Common myeloid progenitor, CD34-positive (primary cell): Measurements from ENCODE around the gene PCCB.
"Not testable (repeated sequence)": the region's sequence is repeated elsewhere in the genome, so short reads cannot be mapped to it uniquely, and the experiment has no call there.

Experiments
- CTCF ChIA-PET: fragments of 350-600 bp; sonication (Branson Sonifier 250); formaldehyde crosslinking; loops from one replicate; lab custom pipeline; 2021; ENCODE audit warnings: antibody characterized with exemption; lab: Charles Lee
- POLR2A ChIA-PET: fragments of 350-600 bp; sonication (Branson Sonifier 250); formaldehyde crosslinking; loops from one replicate; lab custom pipeline; 2021; ENCODE audit warnings: antibody characterized with exemption; lab: Charles Lee
- DNase-seq, 3 donors: peaks; one replicate each; pipeline versions ENCODE4 v3.0.0 to v3.0.0-alpha.2; 2013
- H3K27ac ChIP-seq, 2 experiments: 1 replicate in 1 of 2; 2 replicates in 1 of 2; pipeline ENCODE4 v1.7.0; 2013; ENCODE audit warnings: inconsistent platforms in 2 of 2, low read length in 2 of 2, mild to moderate bottlenecking in 2 of 2, low read depth in 1 of 2, moderate library complexity in 1 of 2; ENCODE audit not compliant: severe bottlenecking in 2 of 2, insufficient read depth in 1 of 2, poor library complexity in 1 of 2
- H3K27me3 ChIP-seq, 5 experiments: replicated peaks in 2 of 5; 1 replicate in 3 of 5; 2 replicates in 2 of 5; pipeline versions ENCODE4 v1.6.1 to v1.7.0; 2013; ENCODE audit warnings: low read length in 4 of 5, mild to moderate bottlenecking in 2 of 5, moderate library complexity in 2 of 5, inconsistent platforms in 1 of 5; ENCODE audit not compliant: insufficient read depth in 5 of 5, control insufficient read depth in 4 of 5
- H3K36me3 ChIP-seq, 4 experiments: 1 replicate in 2 of 4; 2 replicates in 2 of 4; pipeline versions ENCODE4 v1.6.1 to v1.7.0; 2013; ENCODE audit warnings: low read length in 3 of 4, control low read depth in 1 of 4, mild to moderate bottlenecking in 1 of 4; ENCODE audit not compliant: control insufficient read depth in 4 of 4, insufficient read depth in 4 of 4
- H3K4me1 ChIP-seq, 4 experiments: 1 replicate in 3 of 4; 2 replicates in 1 of 4; pipeline versions ENCODE4 v1.6.1 to v1.7.1; 2013; ENCODE audit warnings: low read length in 3 of 4, mild to moderate bottlenecking in 3 of 4, control low read depth in 1 of 4, inconsistent platforms in 1 of 4, moderate library complexity in 1 of 4; ENCODE audit not compliant: control insufficient read depth in 4 of 4, insufficient read depth in 4 of 4; ENCODE audit errors: control extremely low read depth in 1 of 4
- H3K4me3 ChIP-seq, 7 experiments: 1 replicate in 4 of 7; 2 replicates in 3 of 7; pipeline versions ENCODE4 v1.5.1 to v1.7.0; 2013; ENCODE audit warnings: mild to moderate bottlenecking in 7 of 7, low read length in 6 of 7, moderate library complexity in 6 of 7, inconsistent platforms in 2 of 7, low read depth in 2 of 7, control low read depth in 1 of 7; ENCODE audit not compliant: insufficient read depth in 4 of 7, control insufficient read depth in 1 of 7; ENCODE audit errors: extremely low read depth in 1 of 7
- H3K9me3 ChIP-seq, 5 experiments: 1 replicate in 4 of 5; 2 replicates in 1 of 5; pipeline versions ENCODE4 v1.6.1 to v1.7.1; 2013; ENCODE audit warnings: low read length in 4 of 5, mild to moderate bottlenecking in 2 of 5, inconsistent platforms in 1 of 5, low read depth in 1 of 5, moderate library complexity in 1 of 5; ENCODE audit not compliant: control insufficient read depth in 4 of 5, insufficient read depth in 2 of 5; ENCODE audit errors: control extremely low read depth in 1 of 5
- WGBS: methylation state at CpG from one replicate; pipeline ENCODE4 v1.1.5; 2013; ENCODE audit not compliant: insufficient coverage; 5-methylcytosine and 5-hydroxymethylcytosine counted together

The PCCB gene

GRCh38 chr3:136261826-136262225 lies 11.7 kb downstream of the PCCB start:
- no peak overlapping the region for H3K27ac ChIP-seq

GRCh38 chr3:136262559-136262958 lies 12.4 kb downstream of the PCCB start:
- peaks cover 6 to 70% (median 42%) of the 10 kb centered on the region in 4 experiments for H3K36me3 ChIP-seq
- no peak overlapping the region for H3K27ac ChIP-seq
- WGBS = no CpG with 5 or more reads among the region's 2 CpGs
- H3K27me3 ChIP-seq = no peaks in the 10 kb centered on the region
- no peak overlapping the region for H3K4me3 ChIP-seq
- ChIA-PET CTCF (no interaction called here), POLR2A (no interaction called here)
- DNase-seq = no peak
- H3K9me3 ChIP-seq = no peaks in the 10 kb centered on the region
- no peaks in the 10 kb centered on the region for H3K4me1 ChIP-seq

More at GRCh38 chr3:136261826-136262225, 11.7 kb downstream of the PCCB start:
- Histone ChIP-seq H3K9me3 (no peaks in the 10 kb centered on the region), H3K4me1 (no peaks in the 10 kb centered on the region), H3K27me3 (no peaks in the 10 kb centered on the region), H3K4me3 (no peak overlapping the region), H3K36me3 (peaks cover 6 to 69% (median 48%) of the 10 kb centered on the region in 4 experiments)
- POLR2A ChIA-PET = no interaction called here
- DNase-seq = no peak
- 100% methylated on average over 3 of the region's 5 CpGs for WGBS
- CTCF ChIA-PET = no interaction called here

GRCh38 chr3:136263251-136263650 lies 13.1 kb downstream of the PCCB start:
- Histone ChIP-seq H3K27ac (no peak overlapping the region), H3K9me3 (no peaks in the 10 kb centered on the region), H3K36me3 (peaks cover 6 to 65% (median 39%) of the 10 kb centered on the region in 4 experiments), H3K27me3 (no peaks in the 10 kb centered on the region), H3K4me1 (no peaks in the 10 kb centered on the region), H3K4me3 (no peak overlapping the region)
- DNase-seq = no peak
- WGBS = 100% methylated on average over 6 of the region's 7 CpGs
- CTCF ChIA-PET = no interaction called here
- POLR2A ChIA-PET = no interaction called here

- ChIA-PET CTCF (interaction anchor here (0.8 kb wide), 1 partner anchor 21 kb away, joined by 4 read pairs; no protein-coding TSS in a partner anchor), POLR2A (interaction anchor here (0.7 kb wide), 1 partner anchor 556 kb away, joined by 3 read pairs; no protein-coding TSS in a partner anchor)
- not testable (repeated sequence) for H3K4me1 ChIP-seq, H3K9me3 ChIP-seq, DNase-seq, H3K4me3 ChIP-seq, H3K27me3 ChIP-seq, H3K27ac ChIP-seq
- 100% methylated on average over 2 of the region's 6 CpGs for WGBS
- peaks cover 4 to 56% (median 23%) of the 10 kb centered on the region in 4 experiments for H3K36me3 ChIP-seq
Measured at GRCh38 chr3:136266468-136267125, 16.5 kb downstream of the PCCB start.

GRCh38 chr3:136267235-136267634 lies 17.1 kb downstream of the PCCB start:
- ChIA-PET POLR2A (interaction anchor here (0.7 kb wide), 1 partner anchor 555 kb away, joined by 3 read pairs; no protein-coding TSS in a partner anchor), CTCF (interaction anchor here (0.8 kb wide), 1 partner anchor 20 kb away, joined by 4 read pairs; no protein-coding TSS in a partner anchor)
- H3K27me3 ChIP-seq = no peaks in the 10 kb centered on the region
- H3K36me3 ChIP-seq = peaks cover 4 to 49% (median 17%) of the 10 kb centered on the region in 4 experiments
- no peak overlapping the region for H3K27ac ChIP-seq
- H3K4me3 ChIP-seq = no peak overlapping the region
- DNase-seq = no peak
- H3K4me1 ChIP-seq = no peaks in the 10 kb centered on the region
- H3K9me3 ChIP-seq = no peaks in the 10 kb centered on the region
- 100% methylated on average over 5 of the region's 6 CpGs for WGBS

GRCh38 chr3:136270179-136270578 lies 20.0 kb downstream of the PCCB start:
- DNase-seq = no peak
- H3K4me3 ChIP-seq = no peak overlapping the region
- H3K4me1 ChIP-seq = no peaks in the 10 kb centered on the region
- ChIA-PET CTCF (no interaction called here), POLR2A (no interaction called here)
- 96% methylated on average over 5 of the region's 5 CpGs for WGBS
- no peak overlapping the region for H3K27ac ChIP-seq
- peaks cover 4 to 40% (median 14%) of the 10 kb centered on the region in 4 experiments for H3K36me3 ChIP-seq
- H3K27me3 ChIP-seq = no peaks in the 10 kb centered on the region
- H3K9me3 ChIP-seq = peaks cover 0 to 9% (median 3%) of the 10 kb centered on the region in 5 experiments

- H3K4me1 ChIP-seq, CTCF ChIA-PET, POLR2A ChIA-PET, H3K4me3 ChIP-seq, H3K27ac ChIP-seq, DNase-seq, H3K27me3 ChIP-seq: not testable (repeated sequence)
- Histone ChIP-seq H3K9me3 (peaks cover 0 to 11% (median 3%) of the 10 kb centered on the region in 5 experiments), H3K36me3 (peaks cover 2 to 39% (median 14%) of the 10 kb centered on the region in 4 experiments)
- no CpG with 5 or more reads among the region's 2 CpGs for WGBS
Measured at GRCh38 chr3:136271626-136272025, 21.5 kb downstream of the PCCB start.
